ENCODE measurements around the gene ADAM30.

Gene ADAM30

DNA sequence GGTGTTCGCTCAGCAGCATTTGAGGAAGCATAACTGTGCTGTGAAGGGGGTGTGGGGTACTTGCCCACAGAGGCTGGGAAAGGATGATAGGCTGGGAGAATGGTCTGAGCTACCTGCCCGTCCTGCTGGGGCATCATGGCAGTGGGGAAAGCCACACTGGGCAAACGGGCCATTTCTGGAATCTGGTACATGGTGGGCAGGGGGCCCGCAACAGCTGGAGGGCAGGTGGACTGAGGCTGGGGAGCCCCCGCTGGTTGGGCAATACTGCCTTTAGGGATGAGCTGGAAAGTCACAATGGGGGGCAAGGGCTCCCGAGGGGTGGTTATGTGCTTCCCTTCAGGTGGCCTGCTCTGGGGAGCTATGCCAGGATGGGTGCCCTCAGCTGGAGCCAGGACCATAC lies 19.2 kb upstream of the ADAM30 start:
- Histone ChIP-seq H2AK5ac (ENCODE audit: low read length, severe bottlenecking) (no peak overlapping the region), H2BK120ac (ENCODE audit: low read depth, low read length) (no peak overlapping the region), H4K8ac (ENCODE audit: low read length) (no peak overlapping the region), H3K14ac (ENCODE audit: low read length in 2 of 2) (no peak overlapping the region), H2AFZ (ENCODE audit: low read depth, low read length) (no peak overlapping the region), H3K18ac (ENCODE audit: low read depth in 1 of 2, low read length in 2 of 2) (no peak overlapping the region), H3K23ac (ENCODE audit: low read length in 2 of 2) (no peak overlapping the region), H4K91ac (ENCODE audit: low read length) (no peak overlapping the region), H3K27ac (ENCODE audit: low read length, poor library complexity, severe bottlenecking) (no peak overlapping the region), H3K4me2 (ENCODE audit: low read length, poor library complexity, severe bottlenecking) (no peak overlapping the region), H3K4me1 (ENCODE audit: control insufficient read depth, insufficient read depth, low read depth, low read length) (no peaks in the 10 kb centered on the region), H2BK12ac (ENCODE audit: low read length in 2 of 2) (no peak overlapping the region), H3K4ac (ENCODE audit: low read depth in 1 of 2, low read length in 2 of 2) (no peak overlapping the region), H3K36me3 (ENCODE audit: control insufficient read depth in 1 of 2, insufficient read depth in 2 of 2, low read depth in 1 of 2, low read length in 2 of 2) (peaks cover 40 to 100% of the 10 kb centered on the region in 2 experiments), H2BK5ac (ENCODE audit: low read depth, low read length, poor library complexity, severe bottlenecking) (no peak overlapping the region), H3K27me3 (ENCODE audit: control insufficient read depth in 1 of 2, insufficient read depth in 1 of 2, low read length in 2 of 2) (no peaks in the 10 kb centered on the region), H3K79me1 (replicated peaks; ENCODE audit: low read length, poor library complexity, severe bottlenecking) (peaks cover 4% of the 10 kb centered on the region), H3K9me3 (ENCODE audit: control insufficient read depth, low read length) (no peaks in the 10 kb centered on the region), H2BK15ac (ENCODE audit: low read depth, poor library complexity, severe bottlenecking) (no peak overlapping the region), H3K9ac (ENCODE audit: low read length) (no peak overlapping the region), H3K4me3 (ENCODE audit: insufficient read depth in 1 of 2, low read depth in 1 of 2, low read length in 2 of 2) (no peak overlapping the region)
- WGBS = 99% methylated on average over 6 of the region's 6 CpGs
- no peak for DNase-seq

GRCh38 chr1:119914071-119914470 lies 17.8 kb upstream of the ADAM30 start:
- WGBS = no CpG with 5 or more reads among the region's 1 CpG

GRCh38 chr1:119912963-119913362 lies 16.6 kb upstream of the ADAM30 start:
- H3K4me1 ChIP-seq (ENCODE audit: control insufficient read depth, insufficient read depth, low read depth, low read length) = peaks cover 3% of the 10 kb centered on the region

More at GRCh38 chr1:119914071-119914470, 17.8 kb upstream of the ADAM30 start:
- H3K14ac ChIP-seq (ENCODE audit: low read length in 2 of 2) = no peak overlapping the region
- H4K91ac ChIP-seq (ENCODE audit: low read length) = no peak overlapping the region
- no peak overlapping the region for H2BK5ac ChIP-seq (ENCODE audit: low read depth, low read length, poor library complexity, severe bottlenecking)
- H3K18ac ChIP-seq (ENCODE audit: low read depth in 1 of 2, low read length in 2 of 2) = no peak overlapping the region
- H3K27me3 ChIP-seq (ENCODE audit: control insufficient read depth in 1 of 2, insufficient read depth in 1 of 2, low read length in 2 of 2) = no peaks in the 10 kb centered on the region
- peaks cover 4% of the 10 kb centered on the region for H3K79me1 ChIP-seq (replicated peaks; ENCODE audit: low read length, poor library complexity, severe bottlenecking)
- peaks cover 3% of the 10 kb centered on the region for H3K4me1 ChIP-seq (ENCODE audit: control insufficient read depth, insufficient read depth, low read depth, low read length)
- no peak overlapping the region for H2BK120ac ChIP-seq (ENCODE audit: low read depth, low read length)
- H2AK5ac ChIP-seq (ENCODE audit: low read length, severe bottlenecking) = no peak overlapping the region
- peaks cover 30 to 98% of the 10 kb centered on the region in 2 experiments for H3K36me3 ChIP-seq (ENCODE audit: control insufficient read depth in 1 of 2, insufficient read depth in 2 of 2, low read depth in 1 of 2, low read length in 2 of 2)
- no peak for DNase-seq
- no peak overlapping the region for H3K23ac ChIP-seq (ENCODE audit: low read length in 2 of 2)
- H4K8ac ChIP-seq (ENCODE audit: low read length) = no peak overlapping the region
- no peak overlapping the region for H2BK12ac ChIP-seq (ENCODE audit: low read length in 2 of 2)
- no peak overlapping the region for H3K27ac ChIP-seq (ENCODE audit: low read length, poor library complexity, severe bottlenecking)
- no peak overlapping the region for H2AFZ ChIP-seq (ENCODE audit: low read depth, low read length)
- H3K4me3 ChIP-seq (ENCODE audit: insufficient read depth in 1 of 2, low read depth in 1 of 2, low read length in 2 of 2) = no peak overlapping the region
- no peak overlapping the region for H2BK15ac ChIP-seq (ENCODE audit: low read depth, poor library complexity, severe bottlenecking)
- no peaks in the 10 kb centered on the region for H3K9me3 ChIP-seq (ENCODE audit: control insufficient read depth, low read length)
- H3K4ac ChIP-seq (ENCODE audit: low read depth in 1 of 2, low read length in 2 of 2) = no peak overlapping the region
- no peak overlapping the region for H3K4me2 ChIP-seq (ENCODE audit: low read length, poor library complexity, severe bottlenecking)
- no peak overlapping the region for H3K9ac ChIP-seq (ENCODE audit: low read length)

DNA sequence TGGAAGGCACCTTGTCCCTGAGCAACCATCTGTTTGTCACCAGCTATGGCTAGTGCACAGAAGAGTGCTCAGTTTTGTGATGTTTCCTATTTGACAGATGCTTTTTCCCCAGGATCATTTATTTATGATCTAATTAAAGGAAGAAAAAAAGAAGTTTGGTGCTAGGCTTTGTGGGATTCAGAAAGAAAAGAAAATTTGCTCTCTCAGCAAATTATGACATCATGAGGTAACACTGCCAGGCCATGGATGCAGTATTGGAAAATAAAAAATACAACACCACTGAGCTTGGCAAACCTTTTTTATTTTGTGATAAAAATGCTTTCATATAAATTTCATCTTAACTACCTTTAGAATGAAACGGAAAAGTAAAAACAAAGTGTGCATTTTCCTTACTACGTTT lies 15.5 kb upstream of the ADAM30 start:
- no peak for DNase-seq
- Histone ChIP-seq H3K4me2 (ENCODE audit: low read length, poor library complexity, severe bottlenecking) (no peak overlapping the region), H3K79me1 (replicated peaks; ENCODE audit: low read length, poor library complexity, severe bottlenecking) (peaks cover 4% of the 10 kb centered on the region)

More at GRCh38 chr1:119912963-119913362, 16.6 kb upstream of the ADAM30 start:
- H2AFZ ChIP-seq (ENCODE audit: low read depth, low read length) = no peak overlapping the region
- no peak overlapping the region for H4K8ac ChIP-seq (ENCODE audit: low read length)
- peaks cover 26 to 90% of the 10 kb centered on the region in 2 experiments for H3K36me3 ChIP-seq (ENCODE audit: control insufficient read depth in 1 of 2, insufficient read depth in 2 of 2, low read depth in 1 of 2, low read length in 2 of 2)
- H3K9ac ChIP-seq (ENCODE audit: low read length) = no peak overlapping the region
- H3K27me3 ChIP-seq (ENCODE audit: control insufficient read depth in 1 of 2, insufficient read depth in 1 of 2, low read length in 2 of 2) = no peaks in the 10 kb centered on the region
- H4K91ac ChIP-seq (ENCODE audit: low read length) = no peak overlapping the region
- H3K23ac ChIP-seq (ENCODE audit: low read length in 2 of 2) = no peak overlapping the region
- H2AK5ac ChIP-seq (ENCODE audit: low read length, severe bottlenecking) = no peak overlapping the region
- H2BK15ac ChIP-seq (ENCODE audit: low read depth, poor library complexity, severe bottlenecking) = no peak overlapping the region
- peaks cover 4% of the 10 kb centered on the region for H3K79me1 ChIP-seq (replicated peaks; ENCODE audit: low read length, poor library complexity, severe bottlenecking)
- H3K4ac ChIP-seq (ENCODE audit: low read depth in 1 of 2, low read length in 2 of 2) = no peak overlapping the region
- H3K4me3 ChIP-seq (ENCODE audit: insufficient read depth in 1 of 2, low read depth in 1 of 2, low read length in 2 of 2) = no peak overlapping the region
- no peak overlapping the region for H3K18ac ChIP-seq (ENCODE audit: low read depth in 1 of 2, low read length in 2 of 2)
- no peak overlapping the region for H3K4me2 ChIP-seq (ENCODE audit: low read length, poor library complexity, severe bottlenecking)
- peak overlapping the region; percentile 36 for H2BK5ac ChIP-seq (ENCODE audit: low read depth, low read length, poor library complexity, severe bottlenecking)
- H3K9me3 ChIP-seq (ENCODE audit: control insufficient read depth, low read length) = no peaks in the 10 kb centered on the region
- no peak for DNase-seq
- 97% methylated on average over 3 of the region's 3 CpGs for WGBS
- H2BK120ac ChIP-seq (ENCODE audit: low read depth, low read length) = no peak overlapping the region
- no peak overlapping the region for H2BK12ac ChIP-seq (ENCODE audit: low read length in 2 of 2)
- no peak overlapping the region for H3K14ac ChIP-seq (ENCODE audit: low read length in 2 of 2)
- no peak overlapping the region for H3K27ac ChIP-seq (ENCODE audit: low read length, poor library complexity, severe bottlenecking)

More for the DNA sequence above, 15.5 kb upstream of the ADAM30 start:
- no peak overlapping the region for H2BK12ac ChIP-seq (ENCODE audit: low read length in 2 of 2)
- H3K14ac ChIP-seq (ENCODE audit: low read length in 2 of 2) = no peak overlapping the region
- no peak overlapping the region for H3K4ac ChIP-seq (ENCODE audit: low read depth in 1 of 2, low read length in 2 of 2)
- no peaks in the 10 kb centered on the region for H3K27me3 ChIP-seq (ENCODE audit: control insufficient read depth in 1 of 2, insufficient read depth in 1 of 2, low read length in 2 of 2)
- no peak overlapping the region for H3K9ac ChIP-seq (ENCODE audit: low read length)
- no peak overlapping the region for H3K18ac ChIP-seq (ENCODE audit: low read depth in 1 of 2, low read length in 2 of 2)
- no CpG with 5 or more reads among the region's 2 CpGs for WGBS
- H2BK15ac ChIP-seq (ENCODE audit: low read depth, poor library complexity, severe bottlenecking) = no peak overlapping the region
- H3K27ac ChIP-seq (ENCODE audit: low read length, poor library complexity, severe bottlenecking) = no peak overlapping the region
- no peak overlapping the region for H4K91ac ChIP-seq (ENCODE audit: low read length)
- H3K4me3 ChIP-seq (ENCODE audit: insufficient read depth in 1 of 2, low read depth in 1 of 2, low read length in 2 of 2) = no peak overlapping the region
- H4K8ac ChIP-seq (ENCODE audit: low read length) = no peak overlapping the region
- H2AFZ ChIP-seq (ENCODE audit: low read depth, low read length) = no peak overlapping the region
- peaks cover 3% of the 10 kb centered on the region for H3K4me1 ChIP-seq (ENCODE audit: control insufficient read depth, insufficient read depth, low read depth, low read length)
- H3K23ac ChIP-seq (ENCODE audit: low read length in 2 of 2) = no peak overlapping the region
- no peaks in the 10 kb centered on the region for H3K9me3 ChIP-seq (ENCODE audit: control insufficient read depth, low read length)
- no peak overlapping the region for H2BK120ac ChIP-seq (ENCODE audit: low read depth, low read length)
- peaks cover 22 to 82% of the 10 kb centered on the region in 2 experiments for H3K36me3 ChIP-seq (ENCODE audit: control insufficient read depth in 1 of 2, insufficient read depth in 2 of 2, low read depth in 1 of 2, low read length in 2 of 2)
- no peak overlapping the region for H2AK5ac ChIP-seq (ENCODE audit: low read length, severe bottlenecking)
- H2BK5ac ChIP-seq (ENCODE audit: low read depth, low read length, poor library complexity, severe bottlenecking) = no peak overlapping the region
